HAP-1 (cell line): ENCODE results near the gene ADGB.
A peak's percentile ranks its signal among the peaks of the same experiment; 100 is the strongest.

Experiments used
- DNase-seq, 2 experiments: peaks; one replicate each; pipeline ENCODE4 v3.0.0-alpha.2; 2016 to 2020; ENCODE audit warnings: low spot score in 2 of 2
- H3K27me3 ChIP-seq: fragments of 250-450 bp; sonication (Bioruptor Pico); 2 replicates; pipeline ENCODE4 v1.5.1; 2020; ENCODE audit warnings: low read depth, mild to moderate bottlenecking, moderate library complexity
- H3K36me3 ChIP-seq: fragments of 250-450 bp; sonication (Bioruptor Pico); replicated peaks from 2 replicates; pipeline ENCODE4 v1.5.1; 2020; ENCODE audit warnings: mild to moderate bottlenecking
- H3K4me1 ChIP-seq: fragments of 250-450 bp; sonication (Bioruptor Pico); 2 replicates; pipeline ENCODE4 v1.5.1; 2020; ENCODE audit warnings: mild to moderate bottlenecking
- H3K4me3 ChIP-seq: fragments of 250-450 bp; sonication (Bioruptor Pico); 2 replicates; pipeline ENCODE4 v1.5.1; 2020; ENCODE audit warnings: mild to moderate bottlenecking, moderate library complexity
- H3K9me3 ChIP-seq: fragments of 250-450 bp; sonication (Bioruptor Pico); 2 replicates; pipeline ENCODE4 v1.5.1; 2020; ENCODE audit warnings: mild to moderate bottlenecking, moderate library complexity
- in situ Hi-C: fragments of 300-500 bp; cut with MboI; formaldehyde crosslinking; loops from 3 replicates; pipeline ENCODE4 v1.14.3; 2020; ENCODE audit warnings: low sequenced_read_pairs, inconsistent platforms, mixed read lengths

Gene ADGB

DNA sequence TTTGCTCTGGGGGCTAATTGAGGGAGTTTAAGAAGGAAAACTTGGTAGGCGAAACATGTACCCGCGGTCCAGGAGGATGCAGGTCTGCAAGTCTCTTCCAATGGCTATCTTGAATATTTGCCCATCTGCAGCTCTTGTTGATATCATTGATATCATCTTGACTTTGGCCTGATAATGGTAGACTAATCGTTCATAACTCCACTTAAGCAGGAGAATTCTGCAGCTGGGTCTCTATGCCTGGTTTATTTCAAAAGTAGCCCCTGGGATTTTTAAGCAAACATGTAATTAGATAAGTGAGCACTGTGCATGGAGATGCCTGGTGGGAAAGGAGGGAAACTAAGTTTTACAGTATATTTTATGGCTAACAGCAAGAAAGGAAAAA lies 52.7 kb downstream of the ADGB start:
- DNase-seq, result no peak
- no peaks in the 10 kb centered on the region for H3K4me1 ChIP-seq
- in situ Hi-C loops, result no loop called here
- H3K9me3 ChIP-seq, result no peaks in the 10 kb centered on the region
- H3K27me3 ChIP-seq, result no peaks in the 10 kb centered on the region
- H3K36me3 ChIP-seq, result no peaks in the 10 kb centered on the region
- no peak overlapping the region for H3K4me3 ChIP-seq

DNA sequence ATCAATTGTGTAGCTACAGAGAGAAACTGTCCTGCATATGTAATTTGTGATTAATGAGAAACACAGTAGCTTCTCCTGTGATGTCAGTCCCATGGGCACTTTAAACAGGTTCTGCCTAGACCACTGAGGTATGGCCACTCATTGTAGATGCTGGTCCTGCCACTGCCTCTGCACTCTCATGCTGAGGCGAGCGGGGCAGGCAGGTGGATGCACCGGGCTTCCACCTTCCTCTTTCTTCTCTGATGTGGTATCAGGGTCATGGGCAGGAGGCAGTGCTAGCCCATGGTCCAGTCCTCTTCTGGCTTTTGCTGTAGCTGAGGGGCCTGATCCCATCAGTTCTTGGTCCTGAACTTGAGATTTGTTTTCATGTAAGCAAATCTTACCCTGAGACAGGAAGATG lies 58.7 kb downstream of the ADGB start:
- DNase-seq, result no peak

DNA sequence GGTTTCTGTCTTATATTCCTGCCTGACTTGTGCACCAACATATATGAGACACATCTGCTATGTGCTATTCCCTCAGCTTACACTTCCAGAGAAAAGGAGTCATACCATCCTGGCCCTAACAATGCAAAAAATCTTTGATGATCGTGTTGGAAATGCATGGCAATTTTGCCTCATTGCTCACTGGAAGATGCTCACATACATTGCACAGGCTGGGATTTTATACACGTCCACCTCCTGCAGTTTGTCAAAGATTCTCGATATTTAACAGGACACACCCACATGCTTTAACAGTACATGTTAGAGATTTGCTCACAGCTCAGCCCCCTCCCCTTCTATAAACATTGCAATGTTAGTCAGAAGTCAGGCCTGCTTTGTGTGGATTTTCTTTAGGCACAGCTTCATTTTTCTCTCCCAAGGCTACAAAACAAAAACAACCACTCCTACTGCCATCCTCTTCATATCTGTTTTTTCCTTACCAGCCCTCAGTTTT lies 66.1 kb downstream of the ADGB start:
- DNase-seq, result no peak
- in situ Hi-C loops, result no loop called here
- Histone ChIP-seq H3K4me1 (no peaks in the 10 kb centered on the region), H3K27me3 (no peaks in the 10 kb centered on the region; the same call in 1 of the 2 replicates), H3K9me3 (no peaks in the 10 kb centered on the region), H3K36me3 (no peaks in the 10 kb centered on the region), H3K4me3 (no peak overlapping the region)

More for the DNA sequence above, 58.7 kb downstream of the ADGB start:
- H3K4me3 ChIP-seq, result no peak overlapping the region
- H3K36me3 ChIP-seq, result no peaks in the 10 kb centered on the region
- in situ Hi-C loops, result no loop called here
- no peaks in the 10 kb centered on the region for H3K9me3 ChIP-seq
- H3K27me3 ChIP-seq, result 0 out of 2 replicates have a peak, but pooled peaks cover 2% of the 10 kb centered on the region
- no peaks in the 10 kb centered on the region for H3K4me1 ChIP-seq

DNA sequence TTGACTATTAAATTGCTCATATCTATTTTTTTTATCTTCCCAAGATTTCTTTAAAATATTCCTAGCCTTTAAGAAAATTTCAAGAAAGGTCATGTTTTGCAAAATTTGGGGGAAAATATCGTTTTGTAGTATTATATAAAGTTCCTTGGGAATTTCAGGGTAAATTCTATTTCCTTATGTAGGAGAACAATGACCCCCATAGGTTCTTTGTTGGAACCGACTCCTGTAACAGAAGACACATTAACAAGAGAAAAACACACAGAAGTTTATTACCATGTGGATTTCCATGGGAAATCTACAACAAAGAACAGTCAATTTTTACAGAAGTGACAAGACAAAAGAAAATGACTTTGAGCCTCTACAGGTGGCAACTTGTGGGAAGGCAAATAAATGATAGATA lies 68.1 kb downstream of the ADGB start:
- in situ Hi-C loops, result no loop called here
- Histone ChIP-seq H3K4me1 (no peaks in the 10 kb centered on the region), H3K4me3 (no peak overlapping the region), H3K36me3 (no peaks in the 10 kb centered on the region), H3K9me3 (no peaks in the 10 kb centered on the region), H3K27me3 (peaks cover 2% of the 10 kb centered on the region; the same call in 1 of the 2 replicates)
- peak in 1 of 2 experiments; percentile 23 for DNase-seq

DNA sequence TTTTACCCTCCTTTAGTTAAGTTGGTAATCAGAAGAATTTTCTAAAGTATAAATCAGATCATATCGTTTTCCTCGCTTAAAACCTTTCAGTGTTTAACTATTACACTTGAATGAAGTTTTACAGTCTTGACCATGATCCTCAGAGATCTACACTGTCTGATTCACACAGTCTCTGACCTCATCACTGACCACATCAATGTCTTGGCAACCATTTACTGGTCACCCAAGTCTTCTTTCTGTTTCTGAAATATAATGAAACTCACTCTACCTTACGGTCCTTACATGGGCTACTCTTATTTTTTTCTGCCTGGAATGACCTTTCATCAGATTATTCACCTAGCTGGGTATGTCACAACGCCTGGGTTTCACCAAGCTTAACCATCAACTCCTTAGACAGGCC lies 71.4 kb downstream of the ADGB start:
- H3K27me3 ChIP-seq, result 0 out of 2 replicates have a peak, but pooled peaks cover 2% of the 10 kb centered on the region
- no peaks in the 10 kb centered on the region for H3K4me1 ChIP-seq
- in situ Hi-C loops, result no loop called here
- H3K36me3 ChIP-seq, result no peaks in the 10 kb centered on the region
- DNase-seq, result no peak
- no peaks in the 10 kb centered on the region for H3K9me3 ChIP-seq
- H3K4me3 ChIP-seq, result no peak overlapping the region

DNA sequence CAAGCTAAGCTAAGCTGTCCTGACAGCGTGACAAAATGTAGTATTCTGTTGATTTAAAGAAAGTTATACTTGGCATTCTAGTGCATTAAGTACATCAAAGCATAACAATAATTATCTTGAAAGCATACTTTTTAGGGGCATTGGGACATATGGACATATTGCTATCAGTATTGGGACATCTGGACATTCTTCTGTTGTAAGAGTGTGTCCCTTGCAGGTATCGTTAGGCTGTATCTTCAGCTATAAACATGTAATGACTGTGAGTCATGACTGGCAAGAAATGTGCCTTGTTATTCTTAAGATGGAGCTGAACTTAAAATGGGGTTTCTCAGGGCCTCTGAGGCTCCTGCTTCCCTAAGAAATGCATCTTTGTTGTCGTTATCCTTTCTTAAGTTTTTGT lies 74.3 kb downstream of the ADGB start:
- in situ Hi-C loops, result no loop called here
- Histone ChIP-seq H3K4me3 (no peak overlapping the region), H3K9me3 (no peaks in the 10 kb centered on the region), H3K4me1 (no peaks in the 10 kb centered on the region), H3K27me3 (0 out of 2 replicates have a peak, but pooled peaks cover 2% of the 10 kb centered on the region), H3K36me3 (no peaks in the 10 kb centered on the region)
- DNase-seq, result no peak

DNA sequence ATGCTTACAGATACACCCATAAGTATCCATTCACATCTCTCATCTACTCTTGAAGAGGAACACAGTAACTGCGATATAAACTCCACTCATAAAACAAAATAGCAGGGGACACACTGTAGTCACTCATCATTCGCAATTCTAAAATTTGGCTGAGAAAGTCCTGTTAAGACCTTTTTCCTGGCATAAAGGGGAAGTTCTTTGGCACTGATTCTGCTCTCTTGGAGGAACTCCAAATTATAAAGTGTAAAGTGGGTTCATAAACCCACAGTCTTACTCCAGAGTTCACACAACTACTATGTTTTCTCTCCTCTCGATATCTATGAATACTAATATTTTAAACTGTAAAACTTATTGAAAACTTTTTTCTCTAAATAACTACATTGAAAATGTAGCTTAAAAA lies 80.6 kb downstream of the ADGB start:
- Histone ChIP-seq H3K27me3 (no peaks in the 10 kb centered on the region; the same call in 1 of the 2 replicates), H3K4me1 (no peaks in the 10 kb centered on the region), H3K4me3 (no peak overlapping the region), H3K36me3 (no peaks in the 10 kb centered on the region), H3K9me3 (no peaks in the 10 kb centered on the region)
- DNase-seq, result no peak
- in situ Hi-C loops, result no loop called here

DNA sequence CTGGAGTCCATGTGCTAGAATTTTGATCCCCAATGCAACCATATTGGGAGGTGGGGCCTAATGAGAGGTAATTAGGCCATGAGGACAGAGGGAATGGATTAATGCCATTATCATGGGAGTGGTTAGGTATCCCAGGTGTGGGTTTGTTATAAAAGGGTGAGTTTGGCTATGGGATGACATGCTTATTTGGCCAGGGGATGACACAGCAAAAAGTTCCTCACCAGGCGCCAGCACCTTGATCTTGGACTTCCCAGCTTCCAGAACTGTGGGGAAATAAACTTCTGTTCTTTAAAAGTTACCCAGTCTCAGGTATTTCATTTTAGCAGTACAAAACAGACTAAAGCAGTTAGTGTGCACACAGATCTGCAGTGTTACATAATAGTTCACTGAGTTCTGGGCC lies 84.1 kb downstream of the ADGB start:
- no peak for DNase-seq
- H3K4me3 ChIP-seq, result no peak overlapping the region
- H3K4me1 ChIP-seq, result no peaks in the 10 kb centered on the region
- in situ Hi-C loops, result no loop called here
- H3K27me3 ChIP-seq, result no peaks in the 10 kb centered on the region; the same call in 1 of the 2 replicates
- H3K36me3 ChIP-seq, result no peaks in the 10 kb centered on the region
- no peaks in the 10 kb centered on the region for H3K9me3 ChIP-seq

DNA sequence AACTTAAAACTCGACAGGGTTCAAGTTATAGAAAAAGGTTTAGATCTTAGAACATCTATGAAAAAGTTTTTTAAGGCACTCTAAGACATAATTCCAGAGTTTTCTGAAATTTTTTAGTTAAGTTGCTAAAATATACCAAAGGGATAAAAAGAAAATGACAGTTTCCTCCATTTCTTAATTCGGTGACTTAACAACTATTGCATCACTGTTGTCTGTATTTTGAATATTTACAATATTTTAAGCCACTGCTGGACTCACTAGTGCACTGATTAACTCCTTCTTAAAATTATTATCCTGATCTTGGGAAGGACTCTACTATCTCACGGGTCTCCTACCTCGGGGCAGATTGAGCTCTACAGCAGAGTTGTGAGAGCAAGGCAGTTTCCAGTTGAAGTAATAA lies 91.0 kb downstream of the ADGB start:
- Histone ChIP-seq H3K9me3 (no peaks in the 10 kb centered on the region), H3K4me3 (no peak overlapping the region), H3K4me1 (peaks cover 12% of the 10 kb centered on the region), H3K36me3 (no peaks in the 10 kb centered on the region), H3K27me3 (peaks cover 7% of the 10 kb centered on the region)
- no peak for DNase-seq
- in situ Hi-C loops, result no loop called here

DNA sequence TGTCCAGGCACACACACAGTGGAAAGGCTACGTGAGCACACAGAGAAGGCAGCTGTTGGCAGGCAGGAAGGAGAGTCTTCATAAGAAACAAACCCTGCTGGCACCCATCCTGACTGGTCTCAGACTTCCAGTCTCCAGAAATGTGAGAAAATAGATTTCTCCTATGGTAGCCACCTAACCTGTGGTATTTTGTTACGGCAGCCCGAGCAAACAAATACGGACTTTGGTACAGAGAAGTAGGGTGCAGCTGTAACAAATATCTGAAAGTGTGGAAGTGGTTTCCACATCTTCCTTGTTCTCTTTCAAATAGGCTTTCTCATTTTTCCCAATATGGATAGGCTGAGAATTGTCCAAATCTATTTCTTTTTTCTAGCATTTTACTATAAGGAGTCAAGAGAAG lies 94.6 kb downstream of the ADGB start:
- Histone ChIP-seq H3K4me3 (no peak overlapping the region), H3K9me3 (no peaks in the 10 kb centered on the region), H3K4me1 (peaks cover 12% of the 10 kb centered on the region), H3K36me3 (no peaks in the 10 kb centered on the region), H3K27me3 (peaks cover 7% of the 10 kb centered on the region)
- in situ Hi-C loops, result no loop called here
- no peak for DNase-seq

DNA sequence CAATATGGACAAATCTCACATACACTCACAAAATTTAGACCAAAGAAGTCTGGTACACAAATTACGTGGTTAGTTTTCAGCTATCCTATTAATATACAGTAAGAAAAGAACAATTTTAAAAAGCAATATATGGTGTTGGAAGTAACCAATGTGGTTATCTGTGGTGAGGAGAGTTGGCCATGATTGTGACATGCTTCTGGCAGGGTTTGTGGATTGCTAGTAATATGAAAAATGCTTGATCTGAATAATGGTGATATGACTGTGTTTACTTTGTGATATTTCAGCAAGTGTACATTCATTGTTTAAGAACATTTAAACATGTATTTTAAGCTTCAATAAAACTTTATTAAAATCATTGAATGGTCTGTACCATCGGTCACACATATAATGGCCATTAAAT lies 99.1 kb downstream of the ADGB start:
- H3K27me3 ChIP-seq, result no peaks in the 10 kb centered on the region
- in situ Hi-C loops, result no loop called here
- no peak for DNase-seq
- H3K9me3 ChIP-seq, result no peaks in the 10 kb centered on the region
- no peak overlapping the region for H3K4me3 ChIP-seq
- H3K36me3 ChIP-seq, result no peaks in the 10 kb centered on the region
- no peaks in the 10 kb centered on the region for H3K4me1 ChIP-seq

DNA sequence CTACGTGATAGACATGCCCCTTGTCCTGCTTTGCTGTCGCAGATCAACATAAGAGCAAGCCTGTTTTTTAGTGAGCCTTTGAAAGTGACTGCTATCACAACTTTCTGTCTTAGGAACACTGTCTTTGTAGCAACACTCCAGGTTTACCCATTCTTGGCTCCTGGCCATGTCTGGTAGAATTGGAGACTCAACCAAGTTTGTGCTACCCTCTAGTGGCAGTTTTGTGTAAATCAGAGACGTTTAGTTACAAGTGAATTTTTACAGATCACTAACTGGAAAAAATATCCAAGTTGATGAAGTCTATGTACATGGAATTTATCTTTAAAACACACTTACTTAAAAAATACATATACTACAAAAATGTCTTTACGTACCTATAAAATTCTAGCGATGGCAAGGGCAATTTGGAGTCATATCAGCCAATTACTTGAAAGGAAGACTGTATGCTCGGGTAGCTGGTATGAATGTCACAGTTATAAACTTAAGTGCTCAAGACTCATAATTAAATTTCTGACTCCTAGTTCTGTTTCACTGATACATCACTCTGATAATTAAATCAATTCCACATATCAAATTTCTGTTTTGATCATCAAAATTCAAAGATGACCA lies 101.4 kb downstream of the ADGB start:
- no peaks in the 10 kb centered on the region for H3K9me3 ChIP-seq
- no peak overlapping the region for H3K4me3 ChIP-seq
- H3K27me3 ChIP-seq, result no peaks in the 10 kb centered on the region
- no peaks in the 10 kb centered on the region for H3K4me1 ChIP-seq
- DNase-seq, result peak; percentile 69 to 78
- in situ Hi-C loops, result no loop called here
- H3K36me3 ChIP-seq, result no peaks in the 10 kb centered on the region

DNA sequence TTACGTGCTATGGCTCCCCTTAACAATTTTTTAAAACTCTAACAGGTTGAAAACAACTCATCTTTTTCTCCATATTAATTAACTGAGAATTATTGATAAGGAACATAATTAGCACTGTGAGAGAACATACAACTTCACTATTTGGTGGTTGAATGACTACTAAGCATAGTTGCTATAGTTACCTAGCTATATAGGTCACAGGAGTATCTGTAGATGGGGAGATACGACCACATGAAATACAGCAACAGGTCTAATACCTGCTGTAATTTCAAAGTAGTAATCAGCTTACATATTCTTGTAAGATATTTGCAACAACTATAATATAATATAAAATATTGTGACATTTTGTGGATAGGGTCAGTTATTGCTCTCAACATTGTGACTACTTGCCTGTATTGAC lies 102.9 kb downstream of the ADGB start:
- no peak for DNase-seq
- no peaks in the 10 kb centered on the region for H3K27me3 ChIP-seq
- in situ Hi-C loops, result no loop called here
- no peaks in the 10 kb centered on the region for H3K36me3 ChIP-seq
- no peaks in the 10 kb centered on the region for H3K4me1 ChIP-seq
- H3K4me3 ChIP-seq, result no peak overlapping the region
- H3K9me3 ChIP-seq, result no peaks in the 10 kb centered on the region

DNA sequence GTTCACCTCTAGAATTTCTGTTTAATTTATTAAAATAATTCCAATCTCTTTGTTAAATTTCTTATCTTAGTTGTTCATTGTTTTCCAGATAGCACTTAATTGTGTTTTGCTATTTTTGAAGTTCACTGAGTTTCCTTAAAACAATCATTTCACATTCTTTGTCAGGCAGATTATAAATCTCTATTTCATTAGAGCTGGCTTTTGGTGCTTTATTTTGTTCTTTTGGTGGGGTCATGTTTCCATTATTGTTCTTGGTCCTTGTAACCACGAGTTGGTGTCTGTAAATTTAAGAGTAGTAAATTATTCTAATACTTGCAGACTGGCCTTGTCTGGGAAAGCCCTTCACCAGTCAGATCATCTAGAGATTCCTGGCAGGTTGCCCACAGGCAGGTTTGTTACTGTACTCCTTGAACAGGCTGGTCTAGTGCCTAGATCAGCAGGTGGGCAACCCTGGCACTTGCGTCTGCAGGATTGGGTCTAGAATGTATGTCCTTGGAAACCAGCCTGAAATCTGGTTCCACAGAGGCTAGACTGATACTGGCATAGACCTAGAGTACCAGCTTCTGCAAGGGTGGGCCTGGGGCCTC lies 110.4 kb downstream of the ADGB start:
- Histone ChIP-seq H3K4me1 (no peaks in the 10 kb centered on the region), H3K4me3 (no peak overlapping the region), H3K36me3 (no peaks in the 10 kb centered on the region), H3K27me3 (no peaks in the 10 kb centered on the region), H3K9me3 (no peaks in the 10 kb centered on the region)
- peak in 1 of 2 experiments; percentile 7 for DNase-seq
- in situ Hi-C loops, result no loop called here
